ENCODE results near the gene FAM43B.
"Not testable (repeated sequence)": the region's sequence is repeated elsewhere in the genome, so short reads cannot be mapped to it uniquely, and the experiment has no call there.

The FAM43B gene

GRCh38 chr1:20551945-20552727 is at the start of gene FAM43B:
Gene FAM43B, plus strand, starts transcription at chr1:20552573. Its CDS starts 401 bp downstream, at chr1:20552974.
- TF ChIP-seq ZFX (IDR thresholded peaks at IDR 0.05; ENCODE audit: borderline replicate concordance): no peak
- TF ChIP-seq CTCF (IDR thresholded peaks at IDR 0.05): no peak
- H3K27ac ChIP-seq: no peak within 1 kb of the TSS

- no peak overlapping the region for H3K27ac ChIP-seq
- TF ChIP-seq CTCF (IDR thresholded peaks at IDR 0.05) (no peak), ZFX (IDR thresholded peaks at IDR 0.05; ENCODE audit: borderline replicate concordance) (no peak)
Observed at GRCh38 chr1:20505488-20505887, 46.9 kb upstream of the FAM43B start.

GRCh38 chr1:20507248-20507563 is 45.2 kb upstream of the FAM43B start:
- TF ChIP-seq ZFX (IDR thresholded peaks at IDR 0.05; ENCODE audit: borderline replicate concordance) (no peak), CTCF (IDR thresholded peaks at IDR 0.05) (no peak)
- peak overlapping the region; percentile 46 for H3K27ac ChIP-seq

- no peak for TF ChIP-seq ZFX (IDR thresholded peaks at IDR 0.05; ENCODE audit: borderline replicate concordance)
Observed at GRCh38 chr1:20507564-20508410, 44.6 kb upstream of the FAM43B start, which contains the start of gene MUL1. Gene MUL1, minus strand, starts transcription at chr1:20508151. Its CDS starts 127 bp downstream, at chr1:20508024.

GRCh38 chr1:20508411-20508771 is 44.0 kb upstream of the FAM43B start:
- TF ChIP-seq ZFX (IDR thresholded peaks at IDR 0.05; ENCODE audit: borderline replicate concordance): no peak
- TF ChIP-seq CTCF (IDR thresholded peaks at IDR 0.05): no peak
- no peak overlapping the region; the same call in 1 of the 2 replicates for H3K27ac ChIP-seq

More at GRCh38 chr1:20507564-20508410, 44.6 kb upstream of the FAM43B start, which contains the start of gene MUL1:
- H3K27ac ChIP-seq: peak within 1 kb of the TSS; percentile 46

GRCh38 chr1:20511518-20512428 is 40.6 kb upstream of the FAM43B start:
- H3K27ac ChIP-seq: no peak overlapping the region
- TF ChIP-seq CTCF (IDR thresholded peaks at IDR 0.05): no peak
- no peak for TF ChIP-seq ZFX (IDR thresholded peaks at IDR 0.05; ENCODE audit: borderline replicate concordance)

GRCh38 chr1:20519609-20520262 is 32.6 kb upstream of the FAM43B start:
- H3K27ac ChIP-seq: not testable (repeated sequence)

Measured in 22Rv1 (cell line).